Stimulated activated naive CD8-positive, alpha-beta T cell treated with anti-CD3 and anti-CD28 coated beads, Interleukin-15, Interleukin-2, amounts not matched to agents 100 U/mL and 50 U/mL, for 24 hours (primary cell): ENCODE data around the gene CDH4.

Experiments
- ATAC-seq: fragments of 150-1000 bp; cut with Tn5 transposase; one replicate; pipeline ENCODE4 v1.10.0; 2021
- DNase-seq: peaks from one replicate; pipeline ENCODE4 v3.0.0; 2021

The CDH4 gene

DNA sequence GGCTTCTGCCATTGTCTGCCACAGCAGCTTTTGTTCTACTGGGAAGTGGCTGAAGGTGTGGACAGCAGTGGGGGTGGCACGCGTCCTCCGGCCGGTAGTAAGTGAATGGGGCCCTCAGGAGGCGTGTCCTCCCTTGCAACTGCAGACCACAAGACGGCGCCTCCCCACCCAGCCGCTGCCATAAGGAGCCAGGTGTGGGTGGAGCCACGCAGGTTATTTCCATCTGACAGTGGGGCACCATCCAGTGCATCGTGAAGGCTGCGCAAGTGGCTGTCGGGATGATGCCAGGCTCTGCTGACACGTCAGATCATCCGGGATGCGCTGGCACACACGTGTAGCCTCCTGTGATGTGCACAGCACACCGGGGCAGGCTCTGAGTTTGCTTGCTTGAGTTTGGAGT is 379.7 kb downstream of the CDH4 start:
- DNase-seq (no peak), ATAC-seq (no peak)

DNA sequence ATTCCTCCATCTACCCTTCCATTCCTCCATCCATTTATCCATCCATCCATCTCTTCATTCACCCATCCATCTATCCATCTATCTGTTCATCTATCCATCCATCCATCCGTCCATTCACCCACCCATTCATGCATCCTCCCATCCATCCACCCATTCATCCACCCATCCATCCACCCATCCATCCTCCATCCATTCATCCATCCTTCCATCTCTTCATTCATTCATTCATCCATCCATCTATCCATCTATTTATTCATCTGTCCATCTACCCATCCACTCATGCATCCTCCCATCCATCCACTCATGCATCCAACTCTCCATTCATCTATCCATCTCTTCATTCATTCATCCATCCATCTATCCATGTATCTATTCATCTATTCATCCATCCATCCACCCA is 380.9 kb downstream of the CDH4 start:
- ATAC-seq (no peak), DNase-seq (no peak)

DNA sequence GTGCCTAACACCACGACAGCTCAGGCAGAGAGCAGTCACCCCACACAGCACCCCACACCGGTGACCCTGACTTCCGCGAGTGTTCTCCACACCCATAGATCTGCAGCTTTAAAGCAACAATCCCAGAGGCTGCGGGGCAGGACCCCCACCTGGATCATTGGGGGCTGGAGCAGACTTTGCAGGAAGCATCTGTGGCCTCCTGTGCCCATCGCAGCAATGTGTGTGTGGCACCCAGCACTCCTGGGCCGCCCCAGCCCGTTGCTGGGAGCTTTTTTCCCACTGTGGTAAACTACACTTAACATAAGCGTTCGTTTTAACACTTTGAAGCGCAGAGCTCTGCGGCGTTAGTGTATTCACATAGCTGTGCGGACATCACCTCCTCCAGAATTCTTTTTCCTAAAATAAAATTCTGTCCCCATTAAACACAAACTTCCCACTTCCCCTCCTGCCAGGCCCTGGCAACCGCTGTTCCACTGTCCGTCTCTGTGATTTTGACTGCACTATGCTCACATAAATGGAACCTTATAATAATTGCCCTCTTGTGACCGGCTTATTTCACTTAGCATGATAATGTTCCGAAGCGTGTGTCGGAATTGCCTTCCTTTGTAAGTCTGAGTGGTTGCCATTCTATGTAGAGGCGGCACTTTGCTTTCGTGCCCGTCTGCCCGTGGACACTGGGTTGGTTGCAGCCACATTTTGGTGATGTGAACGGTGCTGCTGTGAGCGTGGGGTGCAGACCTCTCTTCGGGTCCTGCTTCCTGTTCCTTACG is 382.5 kb downstream of the CDH4 start:
- ATAC-seq (no peak), DNase-seq (no peak)

DNA sequence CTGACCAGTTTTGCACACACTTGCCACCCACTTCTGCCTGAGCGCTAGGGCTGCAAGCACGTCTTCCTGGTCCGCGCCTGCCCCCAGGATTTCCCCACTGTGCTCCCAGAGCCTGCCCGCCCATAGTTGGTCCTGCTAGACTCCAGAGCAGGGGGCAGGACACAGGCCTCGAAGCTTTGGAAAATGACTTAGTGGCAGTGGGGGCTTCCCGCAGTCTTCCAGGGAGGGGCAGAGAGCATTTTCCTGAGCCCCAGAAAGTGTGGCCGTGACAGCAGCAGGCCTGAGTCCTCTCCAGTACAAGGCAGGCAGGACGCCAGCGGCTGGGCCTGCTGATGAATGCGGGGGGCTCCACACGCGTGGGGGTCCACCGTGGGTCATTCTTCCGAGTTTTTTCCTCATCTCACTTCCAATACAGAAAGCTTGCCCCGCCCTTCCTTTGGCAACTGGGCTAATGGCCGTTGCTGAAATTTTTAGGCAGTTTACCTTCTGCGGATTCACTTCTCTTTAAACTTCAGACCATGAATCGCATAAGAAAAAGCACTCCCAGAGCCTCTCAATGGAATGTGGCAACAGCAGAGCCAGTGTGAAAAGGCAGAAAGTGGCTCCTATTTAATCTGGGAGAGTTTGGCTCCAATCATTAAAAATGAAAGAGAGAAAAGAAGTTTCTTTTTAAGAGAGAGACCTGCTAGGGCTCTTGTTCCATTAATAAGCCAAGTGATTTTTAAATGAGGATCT is 383.8 kb downstream of the CDH4 start:
- no peak for ATAC-seq
- no peak for DNase-seq

DNA sequence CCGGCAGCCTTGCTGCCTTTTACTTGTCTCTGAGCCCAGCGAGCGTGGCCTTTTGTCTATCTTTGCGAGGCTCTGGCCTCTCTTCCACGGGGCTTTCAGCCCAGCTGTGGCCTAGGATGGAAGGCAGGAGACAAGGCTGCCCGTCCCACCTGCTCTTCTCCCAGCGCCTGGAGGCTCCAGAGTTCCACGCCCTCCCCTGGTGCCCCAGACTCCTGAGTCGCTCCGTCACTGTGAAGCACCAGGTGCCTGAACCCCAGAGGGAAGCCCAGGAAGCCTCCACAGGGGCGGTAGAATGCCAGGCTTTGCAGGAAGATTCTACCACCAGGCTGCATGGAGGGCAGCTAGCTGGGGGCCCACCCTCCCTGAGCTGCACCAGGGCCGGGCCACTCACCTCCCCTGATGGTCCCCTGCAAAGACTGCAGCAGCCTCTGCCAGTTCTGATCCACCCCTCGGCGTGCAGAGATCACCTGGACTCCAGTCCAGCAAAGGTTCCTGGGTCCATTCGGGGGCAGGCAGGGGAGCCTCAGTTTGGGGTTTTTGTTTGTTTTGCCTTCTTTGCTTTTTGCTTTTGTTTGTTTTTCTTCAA is 384.6 kb downstream of the CDH4 start:
- DNase-seq, result no peak
- no peak for ATAC-seq

DNA sequence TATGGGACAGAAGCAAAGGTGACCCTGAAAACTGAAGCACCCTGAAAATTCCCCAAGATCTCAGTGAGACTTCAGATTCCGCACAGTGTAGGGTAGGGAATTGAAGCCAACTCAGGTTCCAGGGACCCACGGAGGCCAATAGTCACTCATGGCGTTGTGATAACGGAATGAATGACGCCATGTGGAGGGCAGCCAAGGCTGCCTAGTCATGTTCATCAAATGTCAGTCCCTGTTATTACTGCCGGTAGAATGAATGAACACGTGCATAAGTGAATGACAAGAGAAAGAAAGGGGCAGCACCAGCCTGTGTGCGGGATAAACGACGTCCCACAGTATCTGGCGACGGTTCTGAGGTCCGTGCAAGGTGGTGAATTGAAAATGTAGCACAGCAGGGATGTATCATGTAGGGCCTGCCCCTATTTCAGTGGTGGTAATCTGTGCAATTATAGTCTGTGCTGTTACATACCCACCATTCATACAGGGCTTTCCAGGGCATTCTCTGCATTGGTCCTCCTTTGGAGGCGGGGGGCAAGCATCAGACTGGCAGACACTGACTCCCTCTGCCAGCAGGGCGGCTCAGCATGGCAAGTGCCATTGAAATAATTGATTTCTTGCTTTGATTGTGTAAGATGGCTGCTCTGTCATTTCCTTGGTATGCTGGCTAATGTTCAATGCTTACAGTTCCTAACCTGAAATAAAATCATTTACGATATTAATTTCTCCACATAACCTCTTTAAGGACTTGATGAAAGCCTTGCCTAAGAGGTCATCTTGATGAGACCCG is 386.9 kb downstream of the CDH4 start:
- no peak for ATAC-seq
- no peak for DNase-seq

DNA sequence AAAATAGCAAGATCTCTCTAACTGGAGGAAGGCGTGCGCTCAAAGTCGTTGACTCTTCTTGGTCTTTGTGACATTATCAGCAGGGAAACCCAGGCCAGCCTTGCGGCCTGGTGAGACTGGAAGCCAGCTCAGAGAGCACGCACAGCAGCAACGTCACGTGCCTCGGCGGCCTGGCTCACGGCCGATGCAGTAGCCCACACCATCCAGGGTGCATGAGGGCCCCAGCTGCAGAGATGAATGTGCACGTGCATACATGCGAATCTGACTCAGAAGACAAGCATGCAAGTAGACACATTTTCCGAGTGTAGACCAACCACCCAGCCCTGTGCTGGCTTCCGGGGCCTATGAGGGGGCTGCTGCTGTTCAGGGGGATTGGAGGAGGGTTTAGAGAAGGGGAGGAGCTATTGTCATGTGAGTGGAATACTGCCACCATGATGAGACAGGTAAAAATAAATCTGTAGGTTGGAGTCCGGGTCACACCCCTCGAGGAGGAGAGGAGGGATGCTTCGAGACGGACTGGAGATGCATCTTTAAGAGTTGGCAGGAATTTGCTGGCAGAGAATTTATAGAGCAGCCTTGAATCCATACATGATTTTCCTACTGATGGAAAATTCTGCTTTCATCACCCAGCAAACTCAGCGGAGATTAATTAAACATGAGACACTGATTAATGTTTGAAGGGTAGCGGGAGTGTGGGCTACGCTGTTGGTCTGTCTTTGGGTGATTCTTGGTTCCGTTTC is 388.2 kb downstream of the CDH4 start:
- ATAC-seq, result no peak
- DNase-seq, result no peak

DNA sequence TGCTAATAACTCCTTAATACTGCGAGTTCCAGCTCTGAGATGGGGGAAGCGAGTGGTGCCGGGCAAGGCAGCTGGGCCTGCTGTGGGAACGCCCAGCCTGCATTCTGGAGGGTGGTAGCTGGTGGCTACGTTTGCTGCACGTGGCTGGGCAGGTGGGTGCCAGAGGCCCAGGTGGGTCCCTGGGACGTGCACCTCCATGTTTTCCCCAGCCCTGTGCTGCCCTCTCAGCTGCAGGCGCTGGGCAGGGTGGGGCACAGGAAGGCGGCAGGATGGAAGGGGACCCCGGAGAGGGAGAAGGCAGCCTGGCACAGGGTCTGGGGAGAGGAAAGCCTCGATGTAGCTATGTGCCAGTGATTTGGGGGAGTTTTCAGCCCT is 388.8 kb downstream of the CDH4 start:
- no peak for DNase-seq
- ATAC-seq, result no peak

DNA sequence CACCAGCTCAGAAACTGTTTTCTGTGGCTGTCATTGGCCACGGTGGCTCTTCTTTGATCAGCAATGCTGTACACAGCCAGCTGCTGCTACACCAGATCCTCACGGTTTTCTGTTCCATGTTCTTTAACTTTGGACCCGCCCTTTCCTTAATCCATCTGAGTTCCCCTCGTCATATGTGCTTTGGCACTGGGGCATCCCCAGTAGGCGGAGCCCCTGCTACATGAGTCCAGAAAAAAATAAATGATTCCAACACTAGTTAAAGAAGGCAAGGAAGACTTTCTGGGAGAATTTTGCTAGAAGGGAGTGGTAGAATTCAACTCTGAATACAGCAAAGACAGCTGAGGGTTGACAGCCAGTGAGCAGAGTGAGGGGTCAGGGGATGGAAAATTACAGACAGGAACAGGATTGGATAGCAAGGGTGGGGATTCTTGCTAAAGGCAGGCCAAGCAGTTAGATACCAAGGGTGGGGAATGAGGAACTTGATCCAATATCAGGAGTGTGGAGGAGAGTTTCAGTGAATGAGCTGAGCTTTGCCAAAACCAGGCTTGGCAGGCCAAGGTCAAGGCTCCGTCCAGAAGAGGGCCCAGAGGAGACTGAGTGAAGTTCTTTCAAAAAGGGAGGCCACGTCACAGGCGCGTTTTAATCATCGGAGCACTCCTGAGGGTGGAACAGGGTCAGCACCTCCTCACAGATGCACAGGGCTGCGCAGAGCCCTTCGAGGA is 391.8 kb downstream of the CDH4 start:
- DNase-seq (no peak), ATAC-seq (no peak)

DNA sequence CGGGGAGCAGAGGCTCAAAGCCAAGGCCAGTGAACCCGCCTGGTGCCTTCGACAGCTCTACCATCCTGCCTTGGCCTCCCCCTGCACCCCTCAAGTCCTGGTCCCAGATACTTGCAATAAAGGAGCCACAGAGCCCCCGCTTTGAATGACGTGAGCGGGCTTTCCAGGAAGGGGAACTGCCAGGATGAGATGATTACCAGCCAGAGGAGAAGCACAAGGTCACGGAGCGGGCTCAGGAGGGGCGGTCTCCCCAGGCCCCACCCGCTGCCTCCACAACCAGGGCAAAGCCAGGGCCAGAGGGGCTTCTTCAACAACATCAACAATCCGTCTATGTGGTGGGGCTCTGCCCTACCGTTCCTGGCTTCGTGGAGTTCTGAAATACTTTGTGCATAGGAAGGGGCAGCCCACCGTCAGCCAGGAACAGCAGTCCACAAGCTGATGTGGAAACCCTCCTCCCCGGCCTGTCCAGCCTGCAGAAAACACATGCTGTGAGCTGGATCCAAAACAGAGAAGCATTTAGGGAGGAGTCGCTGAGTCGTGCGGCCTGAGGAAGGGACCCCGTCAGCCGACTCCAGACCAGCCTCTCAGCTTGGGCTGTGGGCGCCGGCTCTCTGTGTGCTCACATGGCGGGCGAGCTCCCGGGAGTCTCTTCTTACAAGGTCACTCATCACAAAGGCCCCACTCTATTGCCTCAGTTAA is 392.5 kb downstream of the CDH4 start:
- ATAC-seq, result no peak
- no peak for DNase-seq

DNA sequence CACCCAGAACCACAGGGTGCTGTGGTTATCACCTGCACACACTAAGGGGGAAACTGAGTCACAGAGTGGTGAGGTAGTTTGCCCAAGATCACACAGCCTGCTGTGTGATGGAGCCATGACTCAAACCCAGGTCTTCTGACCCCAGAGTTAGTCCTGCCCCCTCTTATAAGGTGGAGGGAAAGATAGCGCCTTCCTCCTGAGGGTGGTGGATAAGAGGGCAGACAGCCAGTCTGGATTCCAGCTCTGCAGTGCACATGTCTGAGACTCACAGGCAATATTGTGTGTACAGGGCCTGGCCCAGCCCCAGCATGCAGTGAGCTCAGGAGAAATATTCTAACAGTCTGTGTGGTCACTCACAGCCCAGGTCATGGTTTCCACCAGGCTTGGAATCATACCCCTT is 393.7 kb downstream of the CDH4 start:
- ATAC-seq (peak; percentile 24), DNase-seq (no peak)

DNA sequence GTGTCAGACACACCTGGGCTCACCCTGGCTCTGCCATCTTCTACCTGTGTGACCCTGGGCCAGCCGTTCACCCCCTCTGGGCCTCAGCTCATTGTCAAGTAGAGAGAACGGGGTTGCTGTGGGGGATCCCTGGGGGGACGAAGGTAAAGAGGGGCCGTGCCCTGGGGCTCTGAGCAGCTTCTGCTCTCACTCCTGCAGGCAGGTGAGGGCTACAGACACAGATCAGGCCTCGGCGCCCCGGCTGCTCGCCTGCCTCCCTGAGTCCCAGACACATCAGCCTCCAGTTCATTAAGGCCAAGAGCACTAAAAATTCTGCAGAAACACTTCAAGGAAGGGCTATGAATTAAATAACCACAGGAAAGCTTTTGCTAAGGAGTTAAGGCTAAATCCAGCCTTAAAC is 394.4 kb downstream of the CDH4 start:
- ATAC-seq (peak; percentile 16), DNase-seq (no peak)

DNA sequence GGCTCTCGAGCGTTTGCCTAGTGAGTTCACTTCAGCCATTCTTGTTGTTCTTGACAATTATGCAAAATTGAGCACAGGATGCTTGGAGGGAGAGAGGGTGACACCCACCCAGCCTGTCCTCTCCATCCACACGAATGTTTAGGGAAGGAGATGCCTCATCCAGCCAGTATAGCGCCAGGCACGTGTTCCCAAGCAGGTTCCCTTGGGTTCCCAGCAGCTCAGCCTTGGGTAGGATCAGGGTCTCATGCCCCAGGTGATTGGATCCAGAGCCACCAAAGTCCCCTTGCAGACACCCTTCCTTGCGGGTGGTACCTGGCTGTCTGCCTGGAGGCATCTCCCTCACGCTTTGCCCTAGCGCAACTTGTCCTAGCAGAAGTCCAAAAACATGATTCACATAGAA is 394.9 kb downstream of the CDH4 start:
- DNase-seq (no peak), ATAC-seq (no peak)

DNA sequence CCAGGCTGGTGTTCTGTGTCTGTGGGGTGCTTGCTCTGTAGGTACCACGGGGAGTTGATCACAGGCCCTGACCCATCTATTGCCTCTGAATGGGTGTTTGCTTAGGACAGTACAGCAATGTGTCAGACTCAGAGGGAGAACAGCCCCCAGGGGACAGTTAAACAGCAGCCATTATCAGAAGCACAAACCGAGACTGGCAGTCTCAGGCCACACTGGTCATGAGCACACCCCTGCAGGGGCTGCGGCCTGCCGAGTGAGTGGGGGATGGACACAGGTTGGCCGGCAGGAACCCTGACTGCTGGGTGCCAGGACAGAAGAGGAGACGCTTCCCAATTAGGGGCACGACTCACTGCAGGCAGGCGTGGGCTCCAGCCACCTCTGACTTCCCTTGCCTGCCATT is 395.6 kb downstream of the CDH4 start:
- no peak for DNase-seq

DNA sequence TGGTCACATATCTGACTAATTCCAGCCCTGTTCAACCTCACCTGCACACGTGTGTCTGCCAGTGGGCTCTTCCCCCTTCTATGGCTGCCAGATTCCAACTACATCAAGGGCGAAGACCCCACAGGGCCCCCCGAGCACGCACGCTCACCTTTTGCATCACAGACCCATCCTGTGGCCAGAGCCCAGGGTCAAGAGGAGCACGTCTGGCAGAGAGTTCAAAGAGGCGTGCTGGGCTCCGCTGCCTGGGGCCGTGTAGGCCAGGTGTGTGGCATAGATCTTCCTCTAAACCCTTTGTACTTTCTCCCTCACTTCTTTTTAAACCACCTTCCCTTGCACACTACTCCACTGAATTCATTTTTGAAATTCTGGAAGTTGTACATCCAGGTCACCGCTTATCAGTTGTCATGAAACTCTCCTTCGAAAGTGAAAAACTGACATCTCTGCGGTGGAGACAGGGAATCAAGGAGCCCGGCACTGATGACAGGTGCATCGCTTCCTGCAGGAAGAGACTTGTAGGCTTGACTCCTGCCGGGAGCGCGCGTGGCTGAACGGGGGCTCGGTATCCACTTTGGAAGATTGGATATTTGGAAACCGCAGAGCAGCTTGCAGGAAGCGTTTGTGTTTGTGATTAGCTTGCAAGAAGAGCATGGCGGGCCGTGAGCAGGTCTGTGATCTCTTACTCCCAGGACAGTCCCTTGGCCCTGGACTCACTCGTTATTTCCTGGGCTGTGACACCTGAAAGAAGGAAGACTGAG is 397.2 kb downstream of the CDH4 start:
- DNase-seq (no peak), ATAC-seq (no peak)

More for the DNA sequence above, 395.6 kb downstream of the CDH4 start:
- ATAC-seq, result no peak

DNA sequence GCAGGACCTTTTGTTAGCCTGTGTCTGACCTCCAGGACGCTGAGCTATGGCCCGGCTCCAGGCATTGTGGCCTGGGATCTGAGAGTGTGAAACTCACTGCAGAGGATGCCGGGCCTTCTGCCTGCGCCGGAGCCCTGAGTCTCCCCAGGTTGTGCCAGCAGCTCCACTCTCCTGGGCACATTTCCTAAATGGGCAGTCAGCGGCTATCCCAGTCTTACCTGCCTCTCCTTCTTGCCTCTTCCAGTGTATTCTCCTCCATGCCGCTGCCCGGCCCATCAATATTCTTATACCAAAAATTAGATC is 397.8 kb downstream of the CDH4 start:
- no peak for ATAC-seq
- DNase-seq, result no peak

DNA sequence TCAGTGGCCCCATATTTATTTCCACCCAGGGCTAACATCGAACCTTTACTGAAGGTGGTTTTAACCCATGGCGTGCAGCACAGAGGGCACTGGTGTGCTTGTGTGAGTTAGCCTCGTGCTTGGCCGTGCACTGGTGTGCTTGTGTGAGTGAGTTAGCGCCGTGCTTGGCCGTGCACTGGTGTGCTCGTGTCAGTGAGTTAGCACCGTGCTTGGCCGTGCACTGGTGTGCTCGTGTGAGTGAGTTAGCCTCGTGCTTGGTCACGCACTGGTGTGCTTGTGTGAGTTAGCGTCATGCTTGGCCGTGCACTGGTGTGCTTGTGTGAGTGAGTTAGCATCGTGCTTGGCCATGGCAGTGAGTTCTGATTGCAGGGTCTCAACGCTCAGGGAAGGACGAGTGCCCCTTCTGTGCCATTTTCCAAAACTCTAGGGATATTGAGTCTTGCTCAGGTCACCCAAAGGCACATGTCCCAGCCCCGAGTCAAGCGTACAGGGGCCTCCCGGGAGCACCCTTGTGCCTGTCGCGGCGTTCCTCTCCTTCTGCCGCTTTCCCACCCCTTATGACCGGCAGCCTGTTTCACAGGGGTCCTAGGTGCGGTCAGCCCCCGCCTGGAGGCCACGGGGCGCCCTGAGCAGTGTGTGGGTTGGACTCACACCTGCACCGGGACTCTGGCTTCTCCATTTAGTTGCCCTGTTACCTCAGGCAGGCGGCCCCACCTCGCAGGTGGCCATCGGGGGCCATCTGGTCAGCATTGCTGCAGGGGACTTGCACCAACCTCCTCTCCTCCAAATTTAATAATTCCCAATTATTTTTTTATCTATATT is 399.1 kb downstream of the CDH4 start:
- DNase-seq, result no peak
- ATAC-seq, result no peak

DNA sequence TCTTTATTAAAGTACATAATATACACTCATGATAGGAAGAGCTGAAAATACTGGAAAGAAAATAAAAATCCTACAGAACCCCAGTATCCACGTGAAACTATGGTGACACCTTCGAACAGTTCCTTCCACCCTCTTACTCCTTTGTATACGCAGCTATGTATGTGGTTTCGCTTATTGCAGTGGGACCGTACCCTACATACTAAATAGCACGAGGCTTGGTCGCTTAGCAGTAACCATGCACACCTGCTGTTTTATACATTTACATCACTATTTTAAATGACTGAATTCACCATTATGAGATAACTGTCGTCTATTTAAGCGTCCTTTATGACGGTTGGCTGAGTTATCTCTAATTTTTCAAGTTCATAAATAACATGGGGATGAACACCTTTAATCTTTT is 400.1 kb downstream of the CDH4 start:
- no peak for DNase-seq
- no peak for ATAC-seq

DNA sequence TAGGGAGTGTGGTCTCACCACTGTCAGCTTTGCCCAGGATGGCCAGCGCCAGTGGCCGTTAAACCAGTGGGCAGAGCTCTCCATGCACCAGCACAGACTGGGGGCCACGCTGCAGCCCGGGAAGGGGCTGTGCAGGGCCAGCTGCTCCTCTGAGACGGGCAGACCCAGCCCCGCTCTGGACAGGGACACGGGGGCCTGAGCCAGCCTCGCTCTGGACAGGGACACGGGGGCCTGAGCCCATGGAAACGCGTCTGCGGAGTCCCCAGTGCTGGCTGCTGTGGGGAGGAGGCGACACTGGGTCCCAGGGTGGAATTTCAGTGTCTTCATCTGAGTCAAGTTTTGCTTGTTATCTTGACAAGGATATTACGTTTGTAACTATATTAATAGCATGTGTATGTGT is 402.7 kb downstream of the CDH4 start:
- DNase-seq (no peak), ATAC-seq (no peak)
